Measurements from ENCODE around the gene AZU1. TPM values are rescaled to one million over a fixed set of nuclear protein-coding genes. Genes with fewer than 3 reads are reported as not detected.

AZU1 gene
- total and polyA plus RNA-seq, 2 of the 8 experiments (the other 6 are each of a cell fraction or from before 2014, with no cell fraction given), result 0.80 to 1.3 TPM

- TF ChIP-seq RBBP5 (IDR thresholded peaks at IDR 0.05; ENCODE audit: borderline replicate concordance, low read depth, low read length), result no peak
- no peak for TF ChIP-seq RAD21 (IDR thresholded peaks at IDR 0.05 in 1 of 2, conservative IDR thresholded peaks at IDR 0.05 in 1 of 2; ENCODE audit: low read depth in 2 of 2, low read length in 2 of 2)
- TF ChIP-seq TCF12 (IDR thresholded peaks at IDR 0.05; ENCODE audit: low read depth, low read length), result no peak
- no peak for TF ChIP-seq KDM5A (IDR thresholded peaks at IDR 0.05; ENCODE audit: low read length)
- no peak for TF ChIP-seq POLR2A (IDR thresholded peaks at IDR 0.05; ENCODE audit: control extremely low read depth in 1 of 2, low read depth in 2 of 2, low read length in 2 of 2)
- TF ChIP-seq SIX5 (IDR thresholded peaks at IDR 0.05; ENCODE audit: low read depth, low read length), result no peak
These were observed 6.6 kb downstream of the AZU1 start (continued) for GRCh38 chr19:834216-834615.
